GM23248 (cell line): ENCODE results near the gene BHLHA15.

ENCODE experiments used
- EZH2 ChIP-seq: fragments of 200-600 bp; sonication (generic); IDR thresholded peaks from 2 replicates; pipeline ENCODE4 v1.6.1; 2018; ENCODE audit warnings: antibody characterized with exemption, mild to moderate bottlenecking; ENCODE audit not compliant: insufficient read depth, poor library complexity, severe bottlenecking
- EZH2phosphoT487 ChIP-seq: fragments of 200-600 bp; sonication (generic); IDR thresholded peaks from 2 replicates; pipeline ENCODE4 v1.6.1; 2018; ENCODE audit warnings: antibody characterized with exemption, moderate library complexity, mild to moderate bottlenecking, low read depth; ENCODE audit not compliant: insufficient read depth

- TF ChIP-seq EZH2phosphoT487 (no peak), EZH2 (no peak)
Measured at GRCh38 chr7:98249106-98249505, 37.9 kb downstream of the BHLHA15 start.
